Neuronal stem cell (in vitro differentiated cells): ENCODE measurements around the gene GRM8.

Experiments
- DNase-seq: peaks from one replicate; pipeline ENCODE4 v3.0.0-alpha.2; 2013; ENCODE audit warnings: low spot score
- H2AFZ ChIP-seq: one replicate; pipeline ENCODE4 v1.6.1; 2013; ENCODE audit warnings: mild to moderate bottlenecking, low read length, inconsistent platforms
- H2AK5ac ChIP-seq: 2 replicates; pipeline ENCODE4 v1.6.1; 2013; ENCODE audit warnings: low read depth, mild to moderate bottlenecking, inconsistent platforms, low read length, moderate library complexity, mixed read lengths
- H2BK120ac ChIP-seq: 2 replicates; pipeline ENCODE4 v1.6.1; 2013; ENCODE audit warnings: low read depth, mild to moderate bottlenecking, inconsistent platforms, low read length, moderate library complexity, mixed read lengths
- H2BK12ac ChIP-seq: one replicate; pipeline ENCODE4 v1.6.1; 2013; ENCODE audit warnings: low read length, inconsistent platforms
- H2BK15ac ChIP-seq: 2 replicates; pipeline ENCODE4 v1.6.1; 2013; ENCODE audit warnings: mild to moderate bottlenecking, low read length, inconsistent platforms, mixed read lengths
- H2BK5ac ChIP-seq: one replicate; pipeline ENCODE4 v1.6.1; 2013; ENCODE audit warnings: inconsistent platforms, mild to moderate bottlenecking, low read length, moderate library complexity
- H3K14ac ChIP-seq: one replicate; pipeline ENCODE4 v1.6.1; 2013; ENCODE audit warnings: low read length, inconsistent platforms
- H3K18ac ChIP-seq: 2 replicates; pipeline ENCODE4 v1.6.1; 2013; ENCODE audit warnings: low read length, inconsistent platforms
- H3K23ac ChIP-seq: 2 replicates; pipeline ENCODE4 v1.6.1; 2013; ENCODE audit warnings: low read depth, mild to moderate bottlenecking, mixed read lengths, low read length, inconsistent platforms; ENCODE audit not compliant: poor library complexity
- H3K27ac ChIP-seq: replicated peaks from 3 replicates; pipeline ENCODE4 v1.5.1; 2013; ENCODE audit warnings: low read length, inconsistent platforms
- H3K27me3 ChIP-seq, 3 experiments: 2 replicates each; pipeline ENCODE4 v1.6.1; 2013; ENCODE audit warnings: low read length in 3 of 3, mild to moderate bottlenecking in 2 of 3, inconsistent platforms in 1 of 3, low read depth in 1 of 3, mixed read lengths in 1 of 3, moderate library complexity in 1 of 3; ENCODE audit not compliant: control insufficient read depth in 3 of 3, insufficient read depth in 3 of 3
- H3K36me3 ChIP-seq, 2 donors: replicated peaks in 1 of 2; 2 replicates each; pipeline ENCODE4 v1.6.1; 2013; ENCODE audit warnings: low read length in 2 of 2; ENCODE audit not compliant: control insufficient read depth in 2 of 2, insufficient read depth in 2 of 2
- H3K4ac ChIP-seq: 2 replicates; pipeline ENCODE4 v1.6.1; 2013; ENCODE audit warnings: inconsistent platforms, mild to moderate bottlenecking, low read length, moderate library complexity
- H3K4me1 ChIP-seq, 2 donors: 1 replicate in 1 of 2; 2 replicates in 1 of 2; pipeline ENCODE4 v1.6.1; 2013; ENCODE audit warnings: low read length in 2 of 2, low read depth in 1 of 2; ENCODE audit not compliant: control insufficient read depth in 2 of 2, insufficient read depth in 1 of 2
- H3K4me2 ChIP-seq: one replicate; pipeline ENCODE4 v1.6.1; 2013; ENCODE audit warnings: mild to moderate bottlenecking, low read length, inconsistent platforms; ENCODE audit not compliant: insufficient read depth, poor library complexity, severe bottlenecking
- H3K4me3 ChIP-seq, 2 donors: 2 replicates each; pipeline ENCODE4 v1.5.1; 2013; ENCODE audit warnings: low read length in 2 of 2, mild to moderate bottlenecking in 2 of 2, inconsistent platforms in 1 of 2, moderate library complexity in 1 of 2
- H3K79me1 ChIP-seq: one replicate; pipeline ENCODE4 v1.6.1; 2013; ENCODE audit warnings: low read depth, mild to moderate bottlenecking, inconsistent platforms, low read length, moderate library complexity
- H3K9ac ChIP-seq: one replicate; pipeline ENCODE4 v1.6.1; 2013; ENCODE audit warnings: mild to moderate bottlenecking, low read depth, low read length, inconsistent platforms; ENCODE audit not compliant: poor library complexity
- H3K9me3 ChIP-seq, 2 donors: replicated peaks in 1 of 2; 2 replicates each; pipeline versions ENCODE3 to v1.6.1; 2013; ENCODE audit warnings: low read length in 2 of 2, mild to moderate bottlenecking in 2 of 2, inconsistent platforms in 1 of 2, low read depth in 1 of 2, mixed read lengths in 1 of 2, moderate library complexity in 1 of 2; ENCODE audit not compliant: control insufficient read depth in 2 of 2, insufficient read depth in 1 of 2
- H4K8ac ChIP-seq: one replicate; pipeline ENCODE4 v1.6.1; 2013; ENCODE audit warnings: low read depth, mild to moderate bottlenecking, inconsistent platforms, low read length, moderate library complexity
- H4K91ac ChIP-seq: one replicate; pipeline ENCODE4 v1.6.1; 2013; ENCODE audit warnings: low read length, low read depth, mild to moderate bottlenecking, inconsistent platforms; ENCODE audit not compliant: poor library complexity
- WGBS, 2 donors: extraction: QIAGEN DNeasy Blood & Tissue Kit; methylation state at CpG; one replicate each; pipeline ENCODE4 v1.1.7; 2013; ENCODE audit warnings: missing lambda C conversion rate in 2 of 2, mixed read lengths in 1 of 2; ENCODE audit not compliant: insufficient read length in 2 of 2, insufficient replicate concordance in 1 of 2; ENCODE audit errors: extremely low coverage in 2 of 2; 5-methylcytosine and 5-hydroxymethylcytosine counted together

Gene GRM8

DNA sequence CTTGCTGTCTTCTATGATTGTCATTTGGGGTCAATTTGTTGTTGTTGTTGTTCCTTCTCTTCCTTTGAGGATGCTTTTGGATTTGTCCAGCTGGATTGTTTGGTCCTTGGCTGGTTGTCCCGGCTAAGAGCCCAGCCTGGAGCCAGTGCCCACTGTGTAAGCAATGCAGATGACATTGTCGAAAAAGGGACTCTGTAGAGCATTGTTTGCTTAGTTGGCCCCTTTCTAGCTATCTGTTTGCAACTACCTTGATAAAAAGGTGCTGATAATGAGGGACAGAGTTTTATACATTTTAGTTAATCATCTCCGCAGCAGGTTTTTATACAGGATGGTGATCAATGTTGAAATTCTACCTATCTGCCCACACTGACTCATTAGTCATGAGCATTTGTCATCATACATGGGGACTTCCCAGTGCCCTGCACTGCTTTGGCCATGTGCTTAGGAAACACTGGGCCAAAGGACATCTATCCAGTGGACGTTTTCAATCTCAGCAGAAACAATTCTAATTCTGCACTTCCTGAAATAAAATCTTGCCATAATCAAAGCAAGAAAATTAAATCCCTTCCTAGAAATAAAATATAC lies 311.9 kb downstream of the GRM8 start:
- H3K4ac ChIP-seq, result no peak overlapping the region
- no peaks in the 10 kb centered on the region for H3K27me3 ChIP-seq
- H2AFZ ChIP-seq, result no peak overlapping the region
- no peak overlapping the region for H2BK15ac ChIP-seq
- H3K79me1 ChIP-seq, result no peaks in the 10 kb centered on the region
- WGBS, 2 donors, result no CpG with 5 or more reads among the region's 4 CpGs
- H3K9ac ChIP-seq, result no peak overlapping the region
- no peak overlapping the region for H4K8ac ChIP-seq
- H3K18ac ChIP-seq, result no peak overlapping the region
- H3K9me3 ChIP-seq, result no peaks in the 10 kb centered on the region
- H2BK120ac ChIP-seq, result no peak overlapping the region
- H3K4me1 ChIP-seq, result peaks cover 0 to 2% of the 10 kb centered on the region in 2 donors
- H3K4me2 ChIP-seq, result no peak overlapping the region
- no peak overlapping the region for H2BK5ac ChIP-seq
- H3K36me3 ChIP-seq, result no peaks in the 10 kb centered on the region
- no peak for DNase-seq
- H3K14ac ChIP-seq, result no peak overlapping the region
- H4K91ac ChIP-seq, result no peak overlapping the region
- no peak overlapping the region for H2BK12ac ChIP-seq
- no peak overlapping the region for H3K4me3 ChIP-seq
- H3K23ac ChIP-seq, result no peak overlapping the region
- H3K27ac ChIP-seq, result no peak overlapping the region
- no peak overlapping the region for H2AK5ac ChIP-seq

DNA sequence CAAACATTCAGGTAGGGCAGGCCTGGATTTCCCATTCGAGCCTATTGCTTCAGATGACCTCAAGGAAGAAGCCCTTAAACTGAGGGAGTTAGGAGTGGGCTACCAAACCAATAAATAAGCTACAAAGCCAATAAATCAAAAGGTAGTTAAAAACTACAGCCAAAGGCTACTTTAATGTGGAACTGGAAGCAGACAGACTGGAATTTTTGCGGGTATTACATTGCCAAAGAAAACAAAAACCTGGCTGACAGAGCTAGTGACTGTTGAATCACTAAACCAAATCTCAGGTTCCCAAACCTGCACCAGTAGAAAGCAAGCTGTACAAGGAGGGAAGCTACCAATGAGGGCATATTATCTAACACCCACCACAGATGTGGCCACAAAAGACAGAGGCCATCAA lies 315.6 kb downstream of the GRM8 start:
- Histone ChIP-seq H3K18ac (no peak overlapping the region), H3K9me3 (no peaks in the 10 kb centered on the region), H3K27ac (no peak overlapping the region), H3K4me2 (no peak overlapping the region), H3K27me3 (no peaks in the 10 kb centered on the region), H2AK5ac (no peak overlapping the region), H3K4ac (no peak overlapping the region), H2BK12ac (no peak overlapping the region), H4K8ac (no peak overlapping the region), H2AFZ (no peak overlapping the region), H3K14ac (no peak overlapping the region), H2BK120ac (no peak overlapping the region), H3K23ac (no peak overlapping the region), H2BK5ac (no peak overlapping the region), H3K79me1 (no peaks in the 10 kb centered on the region), H3K4me3 (no peak overlapping the region), H3K9ac (no peak overlapping the region), H3K36me3 (no peaks in the 10 kb centered on the region), H2BK15ac (no peak overlapping the region), H3K4me1 (peaks cover 0 to 2% of the 10 kb centered on the region in 2 donors), H4K91ac (no peak overlapping the region)
- WGBS, 2 donors, result no CpG with 5 or more reads among the region's 2 CpGs
- no peak for DNase-seq

- Histone ChIP-seq H3K4me3 (no peak overlapping the region), H2BK12ac (no peak overlapping the region), H4K91ac (no peak overlapping the region), H2BK120ac (no peak overlapping the region), H3K27me3 (no peaks in the 10 kb centered on the region), H2AFZ (no peak overlapping the region), H3K9me3 (no peaks in the 10 kb centered on the region), H3K79me1 (no peaks in the 10 kb centered on the region), H3K27ac (no peak overlapping the region), H4K8ac (no peak overlapping the region), H2BK5ac (no peak overlapping the region), H3K9ac (no peak overlapping the region), H3K14ac (no peak overlapping the region), H3K4me2 (no peak overlapping the region), H3K4ac (no peak overlapping the region), H3K4me1 (peaks cover 0 to 2% of the 10 kb centered on the region in 2 donors), H3K18ac (no peak overlapping the region), H3K23ac (no peak overlapping the region), H2BK15ac (no peak overlapping the region), H2AK5ac (no peak overlapping the region), H3K36me3 (no peaks in the 10 kb centered on the region)
- no peak for DNase-seq
Measured at GRCh38 chr7:126931581-126931980, 321.2 kb downstream of the GRM8 start.

- no peak overlapping the region for H3K23ac ChIP-seq
- H3K14ac ChIP-seq, result no peak overlapping the region
- H2BK5ac ChIP-seq, result no peak overlapping the region
Measured at GRCh38 chr7:126930166-126930565, 322.6 kb downstream of the GRM8 start.

More at GRCh38 chr7:126930166-126930565, 322.6 kb downstream of the GRM8 start:
- Histone ChIP-seq H3K9ac (no peak overlapping the region), H3K18ac (no peak overlapping the region), H4K91ac (no peak overlapping the region), H3K4me2 (no peak overlapping the region), H3K9me3 (no peaks in the 10 kb centered on the region), H2BK15ac (no peak overlapping the region), H3K4me3 (no peak overlapping the region), H4K8ac (no peak overlapping the region), H2AFZ (no peak overlapping the region), H3K4ac (no peak overlapping the region), H3K79me1 (no peaks in the 10 kb centered on the region), H2BK120ac (no peak overlapping the region), H3K27me3 (no peaks in the 10 kb centered on the region), H2BK12ac (no peak overlapping the region), H3K4me1 (no peaks in the 10 kb centered on the region), H3K36me3 (no peaks in the 10 kb centered on the region), H3K27ac (no peak overlapping the region), H2AK5ac (no peak overlapping the region)
- no peak for DNase-seq
- WGBS, 2 donors, result no CpG with 5 or more reads among the region's 2 CpGs
